Gastroesophageal sphincter (tissue), 3 donors: Measurements from ENCODE around the gene BTBD3.

Experiments used
- EP300 ChIP-seq: sonication (generic); formaldehyde crosslinking; IDR thresholded peaks from one replicate; pipeline ENCODE4 v1.6.1; 2017; ENCODE audit warnings: antibody characterized with exemption, mild to moderate bottlenecking
- TF ChIP-seq, protein P1 (sequence below), 4 experiments: fragments of 200-600 bp in 2 of 4; fragments of 450-650 bp in 2 of 4; sonication (generic) in 1 of 4; IDR thresholded peaks; one replicate each; pipeline ENCODE4 v1.5.1; 2017 to 2019; ENCODE audit warnings: antibody characterized with exemption in 4 of 4, mild to moderate bottlenecking in 2 of 4, moderate library complexity in 2 of 4

GRCh38 chr20:11918981-11919380 lies 1.3 kb downstream of the BTBD3 start:
- TF ChIP-seq, protein P1, sequence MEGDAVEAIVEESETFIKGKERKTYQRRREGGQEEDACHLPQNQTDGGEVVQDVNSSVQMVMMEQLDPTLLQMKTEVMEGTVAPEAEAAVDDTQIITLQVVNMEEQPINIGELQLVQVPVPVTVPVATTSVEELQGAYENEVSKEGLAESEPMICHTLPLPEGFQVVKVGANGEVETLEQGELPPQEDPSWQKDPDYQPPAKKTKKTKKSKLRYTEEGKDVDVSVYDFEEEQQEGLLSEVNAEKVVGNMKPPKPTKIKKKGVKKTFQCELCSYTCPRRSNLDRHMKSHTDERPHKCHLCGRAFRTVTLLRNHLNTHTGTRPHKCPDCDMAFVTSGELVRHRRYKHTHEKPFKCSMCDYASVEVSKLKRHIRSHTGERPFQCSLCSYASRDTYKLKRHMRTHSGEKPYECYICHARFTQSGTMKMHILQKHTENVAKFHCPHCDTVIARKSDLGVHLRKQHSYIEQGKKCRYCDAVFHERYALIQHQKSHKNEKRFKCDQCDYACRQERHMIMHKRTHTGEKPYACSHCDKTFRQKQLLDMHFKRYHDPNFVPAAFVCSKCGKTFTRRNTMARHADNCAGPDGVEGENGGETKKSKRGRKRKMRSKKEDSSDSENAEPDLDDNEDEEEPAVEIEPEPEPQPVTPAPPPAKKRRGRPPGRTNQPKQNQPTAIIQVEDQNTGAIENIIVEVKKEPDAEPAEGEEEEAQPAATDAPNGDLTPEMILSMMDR (IDR thresholded peaks at IDR 0.05) = no peak
- TF ChIP-seq EP300 = no peak
